ENCODE measurements around the gene DUSP2.

GRCh38 chr2:96191937-96192670 lies 46.9 kb upstream of the DUSP2 start:
- TF ChIP-seq CTCF (IDR thresholded peaks at IDR 0.05) (no peak), POLR2A (IDR thresholded peaks at IDR 0.05) (no peak), EP300 (IDR thresholded peaks at IDR 0.05) (no peak)
